A204.1 (cell line): ENCODE measurements around the gene UAP1L1.

Source experiments
- FAIRE-seq: peaks from 2 replicates; lab custom pipeline; 2012; peaks lifted over from hg19 to GRCh38; lab: Jason Lieb, UNC

The UAP1L1 gene

DNA sequence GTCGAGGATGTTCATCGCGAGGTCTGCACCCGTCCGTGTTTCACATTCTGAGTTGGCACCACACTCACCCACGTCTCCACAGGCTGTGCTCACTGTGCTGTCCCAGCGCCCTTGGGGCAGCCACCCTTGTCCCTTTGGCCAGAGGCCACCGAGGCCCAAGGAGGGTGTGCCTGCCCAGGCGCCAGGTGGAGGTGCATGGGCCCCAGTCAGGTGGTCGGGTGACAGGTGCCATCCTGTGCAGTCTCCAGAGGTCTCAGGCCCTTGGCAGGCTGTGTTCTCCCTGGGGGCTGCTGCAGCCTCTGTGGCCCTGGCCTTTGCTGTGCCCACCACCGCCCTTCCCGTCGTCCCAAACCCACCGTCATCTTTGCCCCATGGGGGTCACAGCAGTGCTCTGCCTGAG, 21.9 kb downstream of the UAP1L1 start:
- no peak for FAIRE-seq

GRCh38 chr9:137103206-137103999, 26.1 kb downstream of the UAP1L1 start:
- no peak for FAIRE-seq

GRCh38 chr9:137105814-137106661, 28.7 kb downstream of the UAP1L1 start:
- no peak for FAIRE-seq

DNA sequence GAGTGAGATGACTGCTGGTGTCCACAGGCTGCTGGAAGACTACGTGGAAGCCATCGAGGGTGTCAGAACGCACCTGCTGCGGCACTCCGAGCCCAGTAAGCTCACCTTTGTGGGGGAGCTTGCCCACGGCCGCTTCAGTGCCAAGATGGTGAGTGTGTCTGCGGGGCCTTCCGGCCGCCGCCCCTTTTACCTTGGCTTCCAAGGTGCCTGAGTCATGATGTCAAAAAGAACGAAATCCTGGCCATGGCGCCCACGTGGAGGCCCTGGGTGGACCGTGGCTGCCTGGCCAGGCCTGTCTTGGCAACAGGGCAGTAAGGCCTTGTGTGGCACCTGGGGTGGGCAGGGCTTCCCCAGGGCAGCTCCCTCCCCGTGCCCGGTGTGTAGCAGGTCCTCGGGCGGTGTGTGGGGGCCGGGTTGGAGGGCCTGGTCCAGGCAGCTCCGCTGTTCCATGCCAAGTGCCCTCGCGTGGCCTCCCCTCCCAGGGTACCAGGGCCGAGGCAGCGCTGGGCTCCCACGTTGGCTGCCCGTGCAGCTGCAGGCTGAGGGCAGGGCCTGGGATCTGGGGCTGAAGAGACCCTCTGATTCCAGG, 29.4 kb downstream of the UAP1L1 start:
- no peak for FAIRE-seq

- FAIRE-seq = no peak
These were observed 30.1 kb downstream of the UAP1L1 start for GRCh38 chr9:137107312-137107921.

DNA sequence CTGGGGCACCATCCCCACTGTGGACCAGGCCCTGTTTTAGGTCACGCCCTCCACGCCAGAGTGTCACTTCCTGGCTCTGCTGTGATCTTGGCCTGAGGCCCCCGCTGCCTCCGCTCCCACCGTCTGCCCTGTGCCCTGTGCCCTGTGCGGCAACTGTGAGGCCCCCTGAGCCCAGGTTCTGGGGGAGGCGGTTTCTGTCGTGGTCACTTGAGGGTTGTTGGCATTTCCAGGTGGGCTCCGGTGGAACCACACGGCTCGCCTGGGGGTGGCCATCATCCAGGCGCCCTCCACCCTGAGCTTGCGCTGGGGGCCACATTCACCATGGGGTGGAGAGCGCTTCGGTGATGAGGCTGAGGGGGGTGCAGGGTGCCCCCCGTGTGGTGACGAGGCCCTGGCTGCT, 30.7 kb downstream of the UAP1L1 start:
- no peak for FAIRE-seq

DNA sequence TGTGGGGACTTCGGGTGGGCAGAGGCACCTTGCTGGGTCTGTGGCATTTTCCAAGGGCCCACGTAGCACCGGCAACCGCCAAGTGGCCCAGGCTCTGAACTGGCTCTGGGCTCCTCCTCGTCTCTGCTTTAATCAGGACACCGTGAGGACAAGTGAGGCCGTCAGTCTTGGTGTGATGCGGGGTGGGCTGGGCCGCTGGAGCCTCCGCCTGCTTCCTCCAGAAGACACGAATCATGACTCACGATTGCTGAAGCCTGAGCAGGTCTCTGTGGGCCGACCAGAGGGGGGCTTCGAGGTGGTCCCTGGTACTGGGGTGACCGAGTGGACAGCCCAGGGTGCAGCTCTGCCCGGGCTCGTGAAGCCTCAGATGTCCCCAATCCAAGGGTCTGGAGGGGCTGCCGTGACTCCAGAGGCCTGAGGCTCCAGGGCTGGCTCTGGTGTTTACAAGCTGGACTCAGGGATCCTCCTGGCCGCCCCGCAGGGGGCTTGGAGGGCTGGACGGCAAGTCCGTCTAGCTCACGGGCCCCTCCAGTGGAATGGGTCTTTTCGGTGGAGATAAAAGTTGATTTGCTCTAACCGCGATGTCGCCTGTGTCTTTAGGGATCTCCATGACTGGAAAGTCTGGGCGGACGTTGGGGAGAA, 31.4 kb downstream of the UAP1L1 start:
- no peak for FAIRE-seq

GRCh38 chr9:137109250-137110146, 32.2 kb downstream of the UAP1L1 start:
- FAIRE-seq = no peak

- FAIRE-seq = no peak
These were observed 33.0 kb downstream of the UAP1L1 start for GRCh38 chr9:137110147-137110910.

DNA sequence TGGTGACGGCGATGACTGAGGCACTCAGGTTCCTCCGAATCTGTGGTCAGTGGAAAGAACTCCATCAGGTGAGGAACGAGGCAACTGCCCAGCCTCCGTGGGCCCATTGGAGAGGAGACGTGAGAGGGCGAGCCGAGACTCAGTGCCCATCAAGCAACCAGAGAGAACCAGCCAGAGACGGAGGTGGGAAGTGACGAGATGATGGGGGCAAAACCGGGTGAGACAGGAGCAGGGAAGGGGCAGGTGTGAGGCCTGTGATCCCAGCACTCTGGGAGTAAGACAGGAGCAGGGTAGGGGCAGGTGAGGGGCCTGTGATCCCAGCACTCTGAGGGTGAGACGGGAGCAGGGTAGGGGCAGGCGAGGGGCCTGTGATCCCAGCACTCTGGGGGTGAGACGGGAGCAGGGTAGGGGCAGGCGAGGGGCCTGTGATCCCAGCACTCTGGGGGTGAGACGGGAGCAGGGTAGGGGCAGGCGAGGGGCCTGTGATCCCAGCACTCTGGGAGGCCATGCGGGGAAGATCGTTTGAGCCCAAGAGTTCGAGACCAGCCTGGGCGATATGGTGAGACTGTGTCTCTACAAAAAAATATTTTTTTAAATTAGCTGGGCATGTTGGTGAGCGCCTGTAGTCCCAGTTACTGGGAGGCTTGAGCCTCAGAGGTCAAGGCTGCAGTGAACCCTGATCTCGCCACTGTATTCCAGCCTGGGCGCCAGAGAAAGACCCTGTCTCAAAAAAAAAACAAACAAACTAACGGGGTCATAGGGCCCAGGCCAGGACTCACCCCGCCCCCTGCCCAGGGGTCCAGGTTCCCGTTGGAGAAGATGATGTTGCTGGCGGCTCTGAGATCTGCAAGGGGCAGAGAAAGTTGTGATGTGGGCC, 33.8 kb downstream of the UAP1L1 start:
- no peak for FAIRE-seq

GRCh38 chr9:137111788-137112563, 34.7 kb downstream of the UAP1L1 start:
- no peak for FAIRE-seq

DNA sequence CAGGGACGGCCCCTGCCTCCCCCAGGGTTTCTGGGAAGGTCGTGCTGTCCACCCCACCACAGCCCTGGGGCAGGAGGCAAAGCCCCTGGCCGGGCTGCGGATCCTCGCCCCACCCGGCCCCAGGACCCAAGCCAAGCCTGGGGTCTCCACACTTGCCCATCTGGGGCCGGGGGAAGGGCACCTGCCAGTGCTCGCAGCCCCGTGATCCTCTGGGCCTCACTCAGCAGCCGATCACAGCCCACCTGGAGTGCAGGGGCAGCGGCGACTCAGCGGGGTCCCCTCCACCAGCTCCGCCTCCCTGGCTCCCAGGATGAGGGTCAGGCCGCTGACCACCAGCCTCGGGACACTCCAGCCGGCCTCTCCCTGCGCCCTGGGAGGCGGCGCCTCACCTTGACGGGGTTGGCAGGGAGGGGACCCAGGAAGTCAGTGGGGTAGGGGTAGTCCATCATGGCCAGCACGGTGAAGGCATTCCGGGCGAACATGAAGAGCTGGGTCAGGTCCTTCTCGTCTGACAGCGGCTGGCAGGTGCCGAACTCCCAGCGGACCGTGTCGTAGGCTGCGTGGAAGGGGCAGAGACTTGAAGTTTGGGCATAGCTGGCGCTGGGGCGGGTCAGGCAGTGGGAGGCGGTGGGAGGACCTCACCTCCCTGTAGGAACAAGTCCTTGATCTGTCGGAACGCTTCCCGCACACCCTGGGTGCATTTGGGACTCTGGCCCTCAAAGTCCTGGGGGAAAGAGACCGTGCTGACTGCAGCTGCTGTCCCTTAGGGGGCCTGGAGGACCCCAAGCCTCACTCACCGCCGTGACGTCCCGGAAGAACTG, 35.5 kb downstream of the UAP1L1 start:
- no peak for FAIRE-seq

GRCh38 chr9:137113385-137114159, 36.3 kb downstream of the UAP1L1 start:
- FAIRE-seq = no peak

GRCh38 chr9:137114220-137114612, 36.9 kb downstream of the UAP1L1 start:
- no peak for FAIRE-seq

DNA sequence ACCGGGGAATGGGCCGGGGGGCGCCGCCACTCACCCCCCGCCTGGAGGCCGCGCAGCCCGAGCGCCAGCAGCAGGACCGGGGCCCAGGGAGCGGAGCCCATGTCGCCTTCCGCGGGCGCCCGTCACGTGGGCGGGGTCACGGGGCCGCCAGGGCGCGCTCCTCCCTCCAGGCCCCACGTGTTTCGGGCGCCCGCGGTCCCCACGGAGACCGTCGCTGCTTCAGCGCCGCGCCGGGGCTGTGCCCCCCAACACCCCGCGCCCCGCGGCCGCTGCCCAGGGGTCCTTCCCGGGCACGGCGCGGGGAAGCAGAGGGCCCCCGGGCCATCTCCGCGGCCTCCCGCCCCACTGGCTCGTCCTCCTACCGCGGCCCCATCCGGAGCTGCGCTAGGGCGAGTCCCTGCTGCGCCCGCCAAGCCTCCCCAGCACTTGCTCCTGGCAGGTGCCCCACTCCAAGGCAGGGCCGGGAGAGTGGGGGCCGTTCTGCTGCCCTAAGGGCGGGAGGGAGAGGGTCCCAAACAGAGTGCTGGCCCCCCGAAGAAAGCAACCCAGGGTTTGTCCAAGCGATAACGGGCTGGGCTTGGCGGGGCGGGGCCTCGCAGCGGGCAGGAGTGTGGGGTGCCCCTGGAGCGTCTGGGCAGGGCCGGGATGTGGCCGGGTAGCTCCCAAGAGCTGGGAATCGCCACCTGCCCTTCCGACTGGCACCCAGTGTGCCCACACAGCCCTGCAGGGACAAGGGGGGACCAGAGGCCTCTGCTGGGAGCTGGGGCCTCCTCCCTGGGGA, 37.5 kb downstream of the UAP1L1 start, which contains the start of gene DPP7:
Gene DPP7, minus strand, starts transcription at position 121 of the 781 bp plus-strand sequence. Its CDS starts 20 bp downstream, at position 101.
- FAIRE-seq = no peak
